Left colon (tissue), 2 donors: ENCODE data around the gene TMEM272. TPM values are rescaled to one million over a fixed set of nuclear protein-coding genes. Genes with fewer than 3 reads are reported as not detected.
A peak's percentile ranks its signal among the peaks of the same experiment; 100 is the strongest.

ENCODE experiments used
- ATAC-seq: fragments of 200-7000 bp; cut with Tn5 transposase; one replicate; pipeline ENCODE4 v1.9.1; 2020; ENCODE audit warnings: mild to moderate bottlenecking, moderate library complexity
- DNase-seq, 2 donors: peaks; one replicate each; pipeline ENCODE4 v3.0.0-alpha.2; 2020
- intact Hi-C, 2 donors: fragments of 100-400 bp; cut with DNase I in 1 of 2; cut with micrococcal nuclease in 1 of 2; formaldehyde crosslinking; loops; one replicate each; pipeline versions ENCODE4 v1.11.2 to v1.14.0; 2022; cut with DNase I, micrococcal nuclease
- total RNA-seq, 2 donors: library from RNA; stranded (reverse); fragmentation: NEBNext Ultra II Directional; extraction: Animal tissue kit (Norgen Biotek cat#: 25700); gene quantifications; one replicate each; pipeline ENCODE4 v1.2.1, GENCODE V29; 2021
- donor health status: DM: no; HTN: no; CAD: no.
- donor health status: DM: yes; HTN: yes; CAD: no.

Gene TMEM272
- total RNA-seq, 2 donors from 2014 or later = 0.06 to 0.11 TPM

DNA sequence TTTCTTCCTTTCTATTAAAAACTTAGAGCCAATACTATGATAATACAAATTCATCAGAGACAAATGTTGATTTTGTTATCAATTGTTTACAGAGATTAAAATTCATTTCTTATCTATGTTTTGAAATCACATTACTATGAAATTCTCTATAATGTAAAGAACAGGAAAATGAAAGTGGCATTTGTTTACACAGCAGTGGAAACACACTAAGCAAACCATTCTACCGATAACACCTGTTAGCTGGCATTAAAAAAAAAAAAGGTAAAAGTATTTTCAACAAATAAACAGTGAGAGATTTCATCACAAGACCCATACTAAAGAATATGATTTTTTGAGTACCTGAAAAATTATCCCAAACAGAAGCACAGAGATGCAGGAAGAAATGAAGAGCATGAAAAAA is 12.0 kb upstream of the TMEM272 start:
- DNase-seq (no peak), ATAC-seq (peak; percentile 28)
- intact Hi-C loops = no loop called here

DNA sequence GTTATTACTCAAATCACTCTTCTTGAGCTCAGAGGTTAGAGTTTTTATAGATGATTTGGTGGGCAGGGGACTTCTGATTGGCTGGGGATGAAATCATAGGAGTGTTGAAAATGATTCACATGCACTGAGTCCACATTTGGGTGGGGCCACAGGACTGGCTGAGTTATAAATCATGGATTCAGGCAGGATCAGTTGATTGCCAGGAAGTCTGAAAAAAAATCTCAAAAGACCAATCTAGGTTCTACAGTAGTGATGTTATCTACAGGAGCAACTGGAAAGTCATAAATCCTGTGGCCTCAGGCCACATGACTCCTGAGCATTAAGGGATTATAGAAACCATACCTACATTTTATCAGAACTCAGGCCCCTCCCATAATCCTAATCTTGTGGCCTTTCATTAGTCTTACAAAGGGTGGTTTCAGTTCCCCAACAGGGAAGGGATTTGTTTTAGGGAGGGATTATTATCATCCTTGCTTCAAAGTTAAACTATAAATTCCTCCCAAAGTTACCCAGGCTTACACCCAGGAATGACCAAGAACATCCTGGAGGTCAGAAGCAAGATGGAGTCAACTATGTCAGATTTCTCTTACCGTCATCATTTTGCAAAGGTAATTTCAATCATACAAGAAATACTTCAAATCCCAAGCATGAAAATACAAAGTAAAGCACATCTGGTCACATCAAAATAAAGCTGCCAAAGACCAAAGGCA is 11.2 kb upstream of the TMEM272 start:
- intact Hi-C loops = no loop called here
- peak; percentile 36 to 67 for DNase-seq
- ATAC-seq = peak; percentile 98

DNA sequence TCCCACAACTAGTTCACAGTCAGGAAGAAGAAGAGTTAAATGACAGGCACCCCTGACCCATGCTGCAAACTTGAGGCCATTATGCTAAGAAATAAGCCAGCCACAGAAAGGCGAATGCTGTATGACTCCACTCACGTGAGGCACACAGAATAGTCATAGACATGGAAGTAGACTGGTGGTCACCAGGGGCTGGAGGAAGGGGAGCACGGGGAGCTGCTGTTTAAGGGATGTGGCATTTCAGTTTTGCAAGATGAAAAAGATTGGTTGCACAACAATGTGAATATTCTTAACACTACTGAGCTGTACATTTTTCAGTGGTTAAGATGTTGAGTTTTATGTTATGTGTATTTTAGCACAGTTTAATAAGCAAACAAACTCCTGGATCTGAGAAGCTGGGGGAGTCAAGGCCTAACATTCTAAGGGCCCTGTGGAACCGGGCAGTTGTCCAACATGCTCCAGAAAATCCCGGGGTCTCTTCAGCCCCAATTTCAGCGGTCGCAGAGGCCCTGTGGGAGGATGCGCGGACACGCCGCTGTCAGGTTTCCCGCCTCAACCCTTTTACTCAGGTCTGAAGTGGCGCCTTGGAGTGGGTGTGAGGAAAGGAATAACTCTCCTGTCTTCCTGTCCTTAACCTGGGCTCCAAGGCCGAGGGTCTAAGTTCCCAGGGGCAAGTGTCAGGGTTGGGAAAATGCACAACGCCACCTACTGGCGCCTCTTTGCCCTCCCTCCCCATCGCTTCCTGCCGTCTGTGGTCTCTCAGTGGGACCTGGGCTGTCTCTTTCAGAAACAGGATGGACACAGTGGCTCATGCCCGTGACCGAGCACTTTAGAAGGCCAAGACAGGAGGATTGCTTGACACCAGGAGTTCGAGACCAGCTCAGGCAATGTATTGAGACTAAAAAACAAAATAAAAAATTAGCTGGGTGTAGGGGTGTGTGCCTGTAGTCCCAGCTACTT is 4.4 kb upstream of the TMEM272 start:
- intact Hi-C loops = no loop called here
- DNase-seq (peak in 1 of 2 donors; percentile 22), ATAC-seq (no peak)

DNA sequence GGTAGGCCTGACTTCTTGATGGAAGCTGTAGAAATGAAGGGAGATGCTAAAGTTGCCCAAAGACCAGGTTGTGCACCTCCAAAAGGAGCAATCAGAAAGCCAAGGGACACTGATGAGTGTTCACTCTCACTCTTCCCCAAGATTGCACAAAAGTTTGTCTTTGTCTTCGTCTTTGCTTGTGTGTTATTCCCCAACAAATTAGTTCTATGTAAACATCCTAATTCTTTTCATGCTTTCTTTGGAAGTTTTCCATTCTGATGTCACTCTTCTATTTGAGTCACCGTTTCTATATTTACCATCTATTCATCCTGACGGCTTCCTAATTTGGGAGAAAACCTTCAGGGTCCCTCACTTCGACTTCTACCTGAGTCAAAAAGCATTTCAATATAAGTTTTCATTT is 3.7 kb upstream of the TMEM272 start:
- no peak for ATAC-seq
- intact Hi-C loops = no loop called here

DNA sequence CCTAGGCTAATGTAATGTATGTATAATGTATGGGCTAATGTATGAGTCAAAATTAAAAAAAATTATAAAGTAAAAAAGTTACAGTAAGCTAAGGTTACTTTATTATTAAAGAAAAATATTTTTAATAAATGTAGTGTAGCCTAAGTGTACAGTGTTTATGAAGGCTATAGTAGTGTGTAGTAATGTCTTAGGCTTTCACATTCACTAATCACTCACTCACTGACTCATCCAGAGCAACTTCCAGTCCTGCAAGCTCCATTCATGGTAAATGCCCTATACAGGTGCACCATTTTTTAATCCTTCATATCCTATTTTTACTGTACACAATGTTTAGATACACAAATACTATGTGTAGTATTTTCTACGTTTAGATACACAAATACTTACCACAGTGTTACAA is 1.8 kb upstream of the TMEM272 start:
- intact Hi-C loops = no loop called here
- no peak for ATAC-seq
- DNase-seq = no peak

More for the DNA sequence above, 3.7 kb upstream of the TMEM272 start:
- DNase-seq = no peak

DNA sequence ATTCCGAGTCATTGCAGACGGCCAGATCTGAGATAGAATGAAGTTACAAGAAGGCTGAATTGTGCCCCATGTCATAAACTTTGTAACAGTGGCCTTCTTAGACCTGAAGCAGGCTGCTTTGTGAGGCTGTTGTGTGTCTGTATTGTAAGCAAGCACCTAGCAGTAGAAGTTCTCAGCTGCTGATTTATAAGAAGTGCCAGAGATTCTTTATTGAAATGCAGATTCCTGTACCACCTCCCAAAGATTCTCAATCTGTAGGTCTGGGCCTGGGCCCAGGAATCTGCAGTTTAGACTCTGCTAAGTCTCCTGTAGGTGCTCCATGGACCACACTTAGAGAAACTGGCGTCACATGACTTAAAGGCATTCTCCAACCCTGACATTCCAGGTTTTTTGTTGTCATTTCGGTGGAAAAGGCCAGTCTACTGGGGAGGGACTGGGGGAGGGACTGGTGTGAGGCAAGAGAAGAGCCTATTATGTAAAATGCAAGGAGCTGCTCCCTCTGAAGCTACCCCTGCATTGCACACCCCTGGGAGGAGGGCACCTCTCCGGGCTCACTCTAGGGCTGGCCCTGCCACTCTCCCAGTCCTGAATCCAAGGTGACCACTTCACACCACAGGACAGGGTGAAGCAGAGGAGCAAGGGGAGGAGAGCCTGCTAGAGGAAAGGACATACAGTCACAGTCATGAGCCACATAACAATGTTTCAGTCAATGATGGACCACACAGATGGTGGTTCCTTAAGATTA is 769 bp upstream of the TMEM272 start:
- ATAC-seq (no peak), DNase-seq (no peak)
- intact Hi-C loops = no loop called here

GRCh38 chr13:51843529-51843928 is 1.4 kb downstream of the TMEM272 start:
- intact Hi-C loops = no loop called here
- DNase-seq = no peak
- ATAC-seq = no peak

- ATAC-seq = no peak
- no peak for DNase-seq
- intact Hi-C loops = no loop called here
These were observed 3.2 kb downstream of the TMEM272 start for GRCh38 chr13:51841732-51842131.

DNA sequence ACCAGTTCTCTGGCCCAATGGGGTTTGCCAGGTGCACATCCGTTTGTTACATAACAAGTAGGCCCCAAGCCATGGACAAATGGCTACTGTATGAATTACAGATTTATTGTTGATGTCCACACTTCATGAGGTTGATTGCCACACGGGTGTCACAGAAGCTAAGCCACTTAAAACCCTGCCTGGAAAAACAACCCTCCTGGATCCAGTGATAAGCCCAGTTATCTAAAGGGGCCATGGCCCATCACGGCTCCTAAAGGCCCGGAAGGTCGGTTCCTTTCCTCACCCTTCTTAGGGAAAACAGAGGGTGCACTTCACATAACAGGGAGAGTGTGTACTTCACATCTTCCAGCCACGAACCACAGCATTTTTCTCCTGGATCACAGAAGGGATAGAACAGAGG is 4.1 kb downstream of the TMEM272 start:
- intact Hi-C loops = no loop called here
- no peak for DNase-seq
- no peak for ATAC-seq

- no peak for DNase-seq
- ATAC-seq = no peak
- intact Hi-C loops = no loop called here
These were observed 5.1 kb downstream of the TMEM272 start for GRCh38 chr13:51839711-51840540.

GRCh38 chr13:51838240-51838846 is 6.6 kb downstream of the TMEM272 start:
- DNase-seq (no peak), ATAC-seq (no peak)
- intact Hi-C loops = no loop called here

DNA sequence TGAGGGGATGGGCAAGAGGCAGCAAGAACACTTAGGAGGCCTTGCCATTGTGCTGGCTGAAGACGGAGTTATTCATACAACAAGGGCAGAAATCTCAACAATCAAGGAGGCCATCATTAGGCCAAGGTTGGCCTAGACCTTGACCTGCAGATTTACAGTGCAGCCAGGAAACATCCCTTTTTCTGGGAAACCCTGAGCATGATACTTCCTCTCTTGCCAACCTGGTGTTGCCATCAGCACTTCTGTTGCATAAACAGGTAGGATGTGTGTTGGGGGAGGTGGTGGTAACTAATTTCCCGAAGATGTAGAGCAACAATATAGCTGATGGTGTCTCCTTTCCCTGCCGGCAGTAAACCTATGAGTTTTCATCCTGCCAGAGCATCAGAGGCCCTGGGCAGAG is 8.0 kb downstream of the TMEM272 start:
- intact Hi-C loops = no loop called here
- no peak for DNase-seq
- ATAC-seq = no peak

DNA sequence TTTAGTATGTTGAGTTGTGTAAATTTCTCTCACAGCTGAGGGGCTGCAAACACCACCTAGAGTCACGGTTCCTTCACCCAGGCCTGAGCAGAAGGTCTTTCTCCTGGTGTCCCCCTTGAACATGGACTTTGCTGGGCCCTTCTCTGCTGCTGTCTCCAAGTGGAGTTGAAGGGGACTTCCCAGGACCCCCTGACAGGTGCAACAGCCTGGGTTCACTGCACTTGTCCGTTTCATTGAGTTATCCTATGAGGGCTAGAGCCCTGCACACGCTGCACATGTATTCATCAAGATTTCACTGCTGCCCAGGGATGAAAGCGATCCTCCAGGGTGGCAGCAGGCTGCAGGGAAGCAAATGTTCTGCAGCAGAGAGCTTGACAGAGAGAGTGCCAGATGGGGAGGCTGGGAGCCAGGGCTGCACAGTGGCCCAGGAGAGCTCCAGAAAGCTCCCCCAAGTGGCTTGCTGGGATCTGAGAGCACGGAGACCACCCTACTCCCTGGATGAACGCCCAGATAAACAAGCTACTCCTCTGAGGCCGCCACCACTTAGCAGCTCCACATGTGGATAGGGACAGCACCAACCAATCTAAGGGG is 10.3 kb downstream of the TMEM272 start:
- no peak for ATAC-seq
- intact Hi-C loops = no loop called here
- no peak for DNase-seq

DNA sequence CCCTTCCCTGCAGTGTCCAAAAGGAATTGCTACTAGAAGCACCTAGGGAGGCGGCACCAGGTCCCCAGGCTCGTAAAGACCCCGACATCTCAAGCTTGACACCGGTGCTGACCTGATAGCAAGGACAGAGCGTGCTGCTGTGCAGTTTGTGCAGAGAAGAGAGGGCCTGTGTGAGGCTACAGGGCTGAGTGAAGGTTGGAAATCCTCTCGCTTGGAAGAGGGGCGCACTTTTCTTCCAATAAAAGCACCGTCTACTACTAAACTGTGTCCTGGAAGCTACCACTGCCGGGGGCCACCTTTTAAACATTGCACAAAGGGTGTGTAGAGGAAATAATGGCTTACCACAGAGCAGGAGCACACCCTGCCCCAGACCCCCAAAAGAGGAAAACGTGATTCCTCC is 11.0 kb downstream of the TMEM272 start:
- no peak for ATAC-seq
- intact Hi-C loops = no loop called here
- no peak for DNase-seq

DNA sequence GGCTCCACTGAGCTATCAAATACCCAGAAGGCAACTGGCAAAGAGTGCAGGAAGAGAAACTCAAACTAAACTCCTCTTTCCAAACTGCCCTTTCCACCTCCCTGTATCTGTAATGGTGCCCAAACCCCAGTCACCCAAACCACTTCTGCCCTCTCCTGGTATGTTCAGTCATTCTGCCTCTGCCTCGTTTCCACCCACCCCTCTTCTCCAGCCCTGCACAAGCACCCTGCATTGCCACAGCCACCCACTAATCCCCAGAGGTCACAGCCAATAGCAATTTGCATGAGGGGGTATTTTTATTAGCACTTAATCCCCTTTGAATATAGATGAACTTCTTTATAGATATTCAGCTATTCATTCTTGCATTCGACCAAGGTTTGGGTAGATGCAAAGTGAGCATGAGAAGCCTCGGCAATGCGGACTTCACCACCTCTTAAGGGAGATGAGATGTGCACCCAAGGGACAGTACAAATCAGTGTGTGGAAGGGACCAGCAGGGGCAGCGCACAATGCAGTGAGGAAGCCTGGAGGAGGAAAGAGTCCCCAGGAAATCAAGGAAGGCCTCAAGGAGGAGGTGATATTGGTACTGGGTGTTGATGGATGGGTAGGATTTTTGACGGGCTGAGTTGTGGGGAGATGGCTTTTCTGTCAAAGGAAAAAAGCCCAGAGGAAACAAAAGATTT is 12.4 kb downstream of the TMEM272 start:
- intact Hi-C loops = no loop called here
- no peak for DNase-seq
- peak; percentile 51 for ATAC-seq

DNA sequence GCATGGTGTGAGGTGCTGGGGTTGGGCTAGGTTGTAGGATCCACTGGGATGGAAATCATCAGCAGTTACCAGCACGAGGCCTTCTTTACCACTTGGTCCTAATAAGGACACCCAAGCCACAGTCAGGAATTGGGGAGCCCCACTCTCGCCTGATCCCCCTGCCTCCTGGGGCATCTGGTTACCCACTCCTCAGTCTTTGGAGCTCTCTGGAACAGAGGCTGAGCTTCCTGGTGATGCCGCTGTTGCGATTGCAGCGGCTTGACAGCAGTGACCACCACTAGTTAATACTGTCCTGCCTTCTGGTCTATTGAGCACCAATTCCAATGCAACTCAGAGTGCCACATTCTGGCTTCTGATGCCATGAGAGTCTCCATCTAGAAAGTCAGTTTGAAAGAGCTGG is 13.5 kb downstream of the TMEM272 start:
- intact Hi-C loops = no loop called here
- DNase-seq (no peak), ATAC-seq (no peak)

DNA sequence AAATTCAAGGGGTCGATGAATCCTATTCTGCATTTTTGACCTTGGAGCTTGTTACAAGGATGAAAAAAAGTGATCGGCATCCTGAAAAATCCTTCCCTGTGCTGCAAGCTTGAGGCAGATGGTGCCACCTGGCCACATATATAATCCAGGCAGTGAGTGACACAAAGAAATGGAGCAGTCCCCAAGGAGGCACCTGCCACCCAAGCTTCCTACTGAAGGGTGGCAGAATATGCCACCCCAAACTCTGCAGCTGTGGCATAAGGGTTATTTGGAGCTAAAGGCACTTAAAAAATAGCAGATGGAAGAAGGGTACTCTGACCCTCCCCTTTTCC is 15.4 kb downstream of the TMEM272 start:
- DNase-seq (no peak), ATAC-seq (no peak)
- intact Hi-C loops = no loop called here
